ENCODE results near the gene HAUS2. TPM values are rescaled to one million over a fixed set of nuclear protein-coding genes. Genes with fewer than 3 reads are reported as not detected.
"Not testable (repeated sequence)": the region's sequence is repeated elsewhere in the genome, so short reads cannot be mapped to it uniquely, and the experiment has no call there.

HAUS2 gene
- total RNA-seq, 1 experiment from 2014 or later = 41.8 TPM

- DNase-seq (ENCODE audit: low spot score) = no peak
Observed at GRCh38 chr15:42576040-42576594, 27.5 kb downstream of the HAUS2 start.

GRCh38 chr15:42576776-42577175 lies 28.1 kb downstream of the HAUS2 start:
- no peak for DNase-seq (ENCODE audit: low spot score)

GRCh38 chr15:42577514-42578031 lies 28.9 kb downstream of the HAUS2 start:
- peak; percentile 18 for DNase-seq (ENCODE audit: low spot score)

- no peak for DNase-seq (ENCODE audit: low spot score)
Observed at GRCh38 chr15:42578984-42579537, 30.4 kb downstream of the HAUS2 start.

- peak; percentile 24 for DNase-seq (ENCODE audit: low spot score)
Observed at GRCh38 chr15:42581272-42581730, 32.7 kb downstream of the HAUS2 start.

- no peak for DNase-seq (ENCODE audit: low spot score)
Observed at GRCh38 chr15:42582569-42583375, 34.1 kb downstream of the HAUS2 start.

GRCh38 chr15:42584031-42584765 lies 35.6 kb downstream of the HAUS2 start:
- DNase-seq (ENCODE audit: low spot score) = no peak

GRCh38 chr15:42590619-42591237 lies 42.1 kb downstream of the HAUS2 start:
- no peak for DNase-seq (ENCODE audit: low spot score)

GRCh38 chr15:42591238-42591934 lies 42.7 kb downstream of the HAUS2 start:
- DNase-seq (ENCODE audit: low spot score) = peak; percentile 51

- DNase-seq (ENCODE audit: low spot score) = no peak
Observed at GRCh38 chr15:42592716-42593115, 44.1 kb downstream of the HAUS2 start.

- no peak for DNase-seq (ENCODE audit: low spot score)
Observed at GRCh38 chr15:42593143-42593542, 44.5 kb downstream of the HAUS2 start.

- DNase-seq (ENCODE audit: low spot score) = no peak
Observed at GRCh38 chr15:42594095-42594494, 45.5 kb downstream of the HAUS2 start.

GRCh38 chr15:42595626-42596240 lies 47.1 kb downstream of the HAUS2 start:
- no peak for DNase-seq (ENCODE audit: low spot score)

GRCh38 chr15:42601316-42601715 lies 52.7 kb downstream of the HAUS2 start:
- DNase-seq (ENCODE audit: low spot score) = not testable (repeated sequence)

- no peak for DNase-seq (ENCODE audit: low spot score)
Observed at GRCh38 chr15:42602501-42602900, 53.9 kb downstream of the HAUS2 start.

GRCh38 chr15:42603978-42604377 lies 55.3 kb downstream of the HAUS2 start:
- no peak for DNase-seq (ENCODE audit: low spot score)

GRCh38 chr15:42604894-42605744 lies 56.5 kb downstream of the HAUS2 start:
- DNase-seq (ENCODE audit: low spot score) = no peak

GRCh38 chr15:42605796-42606195 lies 57.2 kb downstream of the HAUS2 start:
- no peak for DNase-seq (ENCODE audit: low spot score)

GRCh38 chr15:42608110-42608531 lies 59.5 kb downstream of the HAUS2 start:
- DNase-seq (ENCODE audit: low spot score) = peak; percentile 84
